HG03442 (cell line): ENCODE measurements around the gene SLC35A3.

Experiments
- ATAC-seq: cut with Tn5 transposase; IDR thresholded peaks from one replicate; pipeline ENCODE4 v1.9.1; 2021; ENCODE audit warnings: mild to moderate bottlenecking, moderate library complexity; ENCODE audit not compliant: unreplicated experiment

The SLC35A3 gene

DNA sequence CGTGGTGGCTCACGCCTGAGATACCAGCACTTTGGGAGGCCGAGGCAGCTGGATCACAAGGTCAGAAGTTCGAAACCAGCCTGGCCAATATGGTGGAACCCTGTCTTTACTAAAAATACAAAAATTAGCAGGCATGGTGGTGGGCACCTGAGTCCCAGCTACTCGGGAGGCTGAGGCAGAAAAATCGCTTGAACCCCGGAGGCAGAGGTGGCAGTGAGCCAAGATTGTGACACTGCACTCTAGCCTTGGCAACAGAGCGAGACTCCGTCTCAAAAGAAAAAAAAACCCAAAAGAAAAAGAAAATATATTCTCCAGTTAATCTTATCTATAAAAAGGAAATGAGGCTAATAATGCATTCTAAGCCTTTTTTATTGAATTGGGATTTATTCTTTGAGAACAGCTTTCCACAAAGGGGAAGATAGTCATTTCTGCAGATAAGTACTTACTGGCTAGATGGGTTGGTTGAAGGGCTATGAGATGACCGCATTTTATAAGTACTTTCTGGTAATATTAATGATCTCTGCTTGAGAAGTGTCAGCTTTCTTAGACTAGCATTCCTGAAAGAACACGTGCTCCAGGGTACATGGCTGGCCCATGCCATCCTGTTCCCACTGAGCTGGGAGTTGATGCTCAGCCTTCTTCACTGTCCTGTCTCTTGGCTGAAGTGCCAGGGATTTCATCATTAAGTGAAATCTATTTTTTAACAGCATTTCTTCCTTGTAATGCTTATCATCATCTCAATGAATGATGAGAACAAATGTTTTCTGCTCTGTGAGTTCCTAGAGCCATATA lies 105.0 kb downstream of the SLC35A3 start:
- no peak for ATAC-seq

DNA sequence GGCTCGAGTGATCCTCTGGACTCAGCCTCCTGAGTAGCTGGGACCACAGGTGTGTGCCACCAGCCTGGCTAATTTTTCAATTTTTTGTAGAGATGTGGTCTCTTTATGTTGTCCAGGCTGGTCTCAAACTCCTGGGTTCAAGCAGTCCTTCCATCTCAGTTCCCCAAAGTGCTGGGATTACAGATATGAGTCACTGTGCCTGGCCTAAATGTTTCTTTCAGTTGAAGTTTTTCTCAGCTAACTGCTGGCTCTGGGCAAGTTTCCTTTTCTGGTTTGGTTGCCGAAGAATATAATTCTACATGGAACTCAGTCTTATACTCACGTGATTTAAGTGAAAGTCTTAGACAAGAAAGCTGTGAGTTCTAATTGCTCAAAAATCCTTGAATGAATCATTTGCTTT lies 106.0 kb downstream of the SLC35A3 start:
- ATAC-seq: peak; percentile 55

DNA sequence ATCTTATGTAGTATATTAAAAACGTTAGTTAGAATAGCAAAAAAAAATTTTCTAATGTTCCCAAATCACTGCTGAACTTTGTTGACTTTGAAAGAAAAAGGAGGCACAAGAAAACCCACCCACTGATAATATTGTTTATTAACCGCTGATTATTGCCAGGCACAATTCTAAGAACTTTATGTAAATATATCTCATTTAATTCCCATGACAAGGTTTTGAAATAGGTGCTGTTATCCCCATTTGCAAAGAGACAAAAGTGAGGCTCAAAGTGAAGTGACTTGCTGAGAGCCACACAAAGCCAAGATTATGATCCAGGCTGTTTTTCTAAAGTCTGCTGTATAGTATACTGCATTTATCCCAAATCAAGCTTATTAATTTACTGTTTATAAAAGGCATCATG lies 106.5 kb downstream of the SLC35A3 start:
- no peak for ATAC-seq

DNA sequence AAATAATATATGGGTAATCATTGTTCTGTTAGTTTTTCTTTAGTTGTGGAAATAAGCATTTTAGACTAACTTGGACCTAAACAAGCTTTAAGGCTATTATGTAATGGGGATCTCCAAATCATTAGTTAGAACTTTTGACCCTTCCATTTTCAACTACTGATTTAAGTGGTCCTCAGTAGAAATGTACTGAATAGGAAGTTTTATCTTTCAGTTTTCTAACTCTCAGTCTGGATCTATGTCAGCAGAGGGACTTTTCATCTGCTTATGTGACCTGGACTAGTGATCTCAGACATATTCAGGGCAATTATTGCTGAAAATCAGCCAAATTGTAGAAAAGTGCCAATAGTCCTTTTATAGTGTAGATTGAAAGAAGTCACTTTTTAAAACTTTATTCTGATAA lies 106.9 kb downstream of the SLC35A3 start:
- ATAC-seq: peak; percentile 76

DNA sequence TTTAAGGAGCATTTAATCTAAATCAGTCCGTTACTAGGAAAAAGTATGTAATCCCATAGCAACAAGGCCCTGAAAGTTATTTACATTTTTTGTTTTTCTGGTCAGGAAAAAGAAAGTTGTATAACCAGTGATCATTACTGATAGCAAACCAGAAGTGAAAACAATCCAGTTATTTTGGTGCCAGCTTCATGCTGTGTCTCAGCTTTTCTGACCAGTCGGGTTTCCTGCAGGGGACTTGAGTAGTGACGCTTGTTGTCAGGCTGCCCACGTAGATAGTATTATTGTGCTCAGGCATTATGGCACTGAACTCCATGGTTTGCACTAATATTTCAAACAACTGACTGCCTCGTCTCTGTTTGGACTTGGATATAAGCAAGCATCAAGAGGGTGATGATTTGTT lies 107.7 kb downstream of the SLC35A3 start:
- ATAC-seq: peak; percentile 65

DNA sequence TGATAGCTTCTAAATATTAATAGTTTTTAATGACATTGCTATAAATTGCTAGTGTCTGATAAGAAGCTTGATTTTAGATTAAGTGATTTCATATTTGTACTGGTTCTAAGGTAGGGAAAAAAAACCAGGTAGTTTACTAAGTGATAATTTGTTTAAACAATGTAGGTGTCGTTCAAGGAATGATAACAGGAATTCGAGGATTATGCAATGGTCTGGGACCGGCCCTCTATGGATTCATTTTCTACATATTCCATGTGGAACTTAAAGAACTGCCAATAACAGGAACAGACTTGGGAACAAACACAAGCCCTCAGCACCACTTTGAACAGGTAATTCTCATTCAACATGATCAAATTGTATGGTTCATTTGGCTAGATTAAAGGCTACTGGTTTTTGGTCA lies 110.5 kb downstream of the SLC35A3 start:
- no peak for ATAC-seq
